22Rv1 (cell line): ENCODE data around the gene MFSD6.

Experiments
- ZFX ChIP-seq: fragments of 450-650 bp; IDR thresholded peaks from 2 replicates; pipeline ENCODE4 v1.6.1; 2017; ENCODE audit warnings: antibody characterized with exemption, borderline replicate concordance
- TF ChIP-seq, protein P1 (sequence below): fragments of 450-650 bp; IDR thresholded peaks from 2 replicates; pipeline ENCODE4 v1.5.1; 2017; ENCODE audit warnings: mild to moderate bottlenecking

- TF ChIP-seq, protein P1, sequence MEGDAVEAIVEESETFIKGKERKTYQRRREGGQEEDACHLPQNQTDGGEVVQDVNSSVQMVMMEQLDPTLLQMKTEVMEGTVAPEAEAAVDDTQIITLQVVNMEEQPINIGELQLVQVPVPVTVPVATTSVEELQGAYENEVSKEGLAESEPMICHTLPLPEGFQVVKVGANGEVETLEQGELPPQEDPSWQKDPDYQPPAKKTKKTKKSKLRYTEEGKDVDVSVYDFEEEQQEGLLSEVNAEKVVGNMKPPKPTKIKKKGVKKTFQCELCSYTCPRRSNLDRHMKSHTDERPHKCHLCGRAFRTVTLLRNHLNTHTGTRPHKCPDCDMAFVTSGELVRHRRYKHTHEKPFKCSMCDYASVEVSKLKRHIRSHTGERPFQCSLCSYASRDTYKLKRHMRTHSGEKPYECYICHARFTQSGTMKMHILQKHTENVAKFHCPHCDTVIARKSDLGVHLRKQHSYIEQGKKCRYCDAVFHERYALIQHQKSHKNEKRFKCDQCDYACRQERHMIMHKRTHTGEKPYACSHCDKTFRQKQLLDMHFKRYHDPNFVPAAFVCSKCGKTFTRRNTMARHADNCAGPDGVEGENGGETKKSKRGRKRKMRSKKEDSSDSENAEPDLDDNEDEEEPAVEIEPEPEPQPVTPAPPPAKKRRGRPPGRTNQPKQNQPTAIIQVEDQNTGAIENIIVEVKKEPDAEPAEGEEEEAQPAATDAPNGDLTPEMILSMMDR: peak; percentile 63
- no peak for TF ChIP-seq ZFX
These were observed 102.9 kb downstream of the MFSD6 start for GRCh38 chr2:190511104-190511503.
